K562 (cell line): ENCODE data around the gene RPS6KA2. TPM values are rescaled to one million over a fixed set of nuclear protein-coding genes. Genes with fewer than 3 reads are reported as not detected.

Experiments used
- ARID3A ChIP-seq: IDR thresholded peaks from 2 replicates; pipeline ENCODE4 v1.6.1; 2012; ENCODE audit warnings: low read depth, low read length, improper control_type of control experiment, borderline replicate concordance
- CBFA2T2 ChIP-seq: fragments of 450-650 bp; conservative IDR thresholded peaks from 2 replicates; pipeline ENCODE4 v1.6.1; 2017; ENCODE audit warnings: mild to moderate bottlenecking
- CXXC5 ChIP-seq: fragments of 250-450 bp; sonication (Bioruptor Pico); IDR thresholded peaks from 2 replicates; pipeline ENCODE4 v1.8.0; 2022; ENCODE audit warnings: inconsistent platforms, mild to moderate bottlenecking, moderate library complexity
- ETV5 ChIP-seq: sonication (generic); formaldehyde crosslinking; IDR thresholded peaks from 2 replicates; pipeline ENCODE4 v1.4.0; 2020; ENCODE audit warnings: low read depth, mild to moderate bottlenecking, missing genetic modification reagents
- GABPB1 ChIP-seq: sonication (generic); formaldehyde crosslinking; IDR thresholded peaks from 2 replicates; pipeline ENCODE4 v1.8.0; 2022; ENCODE audit warnings: mild to moderate bottlenecking, missing genetic modification reagents
- HDAC1 ChIP-seq, 2 experiments: fragments of 450-650 bp; IDR thresholded peaks; 2 replicates each; pipeline ENCODE4 v1.6.1; 2016 to 2017; ENCODE audit warnings: inconsistent platforms in 1 of 2, mild to moderate bottlenecking in 1 of 2, moderate library complexity in 1 of 2
- HES1 ChIP-seq: fragments of 450-650 bp; IDR thresholded peaks from 2 replicates; pipeline ENCODE4 v1.6.1; 2016; ENCODE audit warnings: low read depth, mild to moderate bottlenecking, moderate library complexity
- IRF2 ChIP-seq: sonication (generic); formaldehyde crosslinking; IDR thresholded peaks from 2 replicates; pipeline ENCODE4 v1.8.1; 2022; ENCODE audit warnings: mild to moderate bottlenecking, missing genetic modification reagents
- KAT7 ChIP-seq: sonication (generic); formaldehyde crosslinking; IDR thresholded peaks from 2 replicates; pipeline ENCODE4 v1.8.0; 2022; ENCODE audit warnings: missing genetic modification reagents, mild to moderate bottlenecking, borderline replicate concordance
- MECOM ChIP-seq: fragments of 250-450 bp; sonication (Bioruptor Pico); IDR thresholded peaks from 2 replicates; pipeline ENCODE4 v1.8.0; 2022; ENCODE audit warnings: inconsistent platforms
- MTA2 ChIP-seq: fragments of 450-650 bp; IDR thresholded peaks from 2 replicates; pipeline ENCODE4 v1.6.1; 2016; ENCODE audit warnings: low read depth
- NCOA2 ChIP-seq, 2 experiments: fragments of 450-650 bp; IDR thresholded peaks; 2 replicates each; pipeline ENCODE4 v1.6.1; 2018; ENCODE audit warnings: mild to moderate bottlenecking in 2 of 2, moderate library complexity in 1 of 2; ENCODE audit not compliant: partially characterized antibody in 2 of 2
- NR2F6 ChIP-seq: fragments of 450-650 bp; formaldehyde crosslinking; IDR thresholded peaks from 2 replicates; pipeline ENCODE4 v1.4.0; 2020; ENCODE audit warnings: mild to moderate bottlenecking
- NR4A1 ChIP-seq, 2 experiments: fragments of 250-450 bp in 1 of 2; fragments of 450-650 bp in 1 of 2; sonication (Bioruptor Pico) in 1 of 2; IDR thresholded peaks; 2 replicates each; pipeline versions ENCODE4 v1.4.0 to v1.6.1; 2016 to 2020; ENCODE audit warnings: mild to moderate bottlenecking in 2 of 2, missing compliant biosample characterization in 1 of 2, missing genetic modification characterization in 1 of 2, moderate library complexity in 1 of 2
- PHB ChIP-seq: fragments of 250-450 bp; sonication (Bioruptor Pico); IDR thresholded peaks from 2 replicates; pipeline ENCODE4 v1.5.0; 2021
- RFX7 ChIP-seq: fragments of 250-450 bp; sonication (Bioruptor Pico); IDR thresholded peaks from 2 replicates; pipeline ENCODE4 v1.5.1; 2021; ENCODE audit warnings: mild to moderate bottlenecking
- SAFB2 ChIP-seq: fragments of 200-400 bp; formaldehyde crosslinking; IDR thresholded peaks from 2 replicates; pipeline ENCODE4 v1.6.1; 2018; ENCODE audit warnings: borderline replicate concordance, low read length, low read depth, moderate library complexity; ENCODE audit not compliant: severe bottlenecking
- XRCC4 ChIP-seq: IDR thresholded peaks from one replicate; pipeline ENCODE4 v1.6.1; 2011; ENCODE audit not compliant: insufficient read depth, insufficient read length; ENCODE audit errors: extremely low read depth
- ZNF277 ChIP-seq: fragments of 250-450 bp; sonication (Bioruptor Pico); IDR thresholded peaks from 2 replicates; pipeline ENCODE4 v1.8.0; 2022; ENCODE audit warnings: inconsistent platforms, mild to moderate bottlenecking, moderate library complexity, borderline replicate concordance
- ZNF282 ChIP-seq: sonication (generic); formaldehyde crosslinking; IDR thresholded peaks from 2 replicates; pipeline ENCODE4 v1.8.1; 2023; ENCODE audit warnings: missing genetic modification reagents
- ZNF561 ChIP-seq: fragments of 450-650 bp; formaldehyde crosslinking; conservative IDR thresholded peaks from 2 replicates; pipeline ENCODE4 v1.4.0; 2020; ENCODE audit warnings: mild to moderate bottlenecking, moderate library complexity
- ZNF76 ChIP-seq: fragments of 250-450 bp; sonication (Bioruptor Pico); IDR thresholded peaks from 2 replicates; pipeline ENCODE4 v1.4.0; 2020; ENCODE audit warnings: mild to moderate bottlenecking, moderate library complexity, borderline replicate concordance
- ZNF785 ChIP-seq: fragments of 250-450 bp; sonication (Bioruptor Pico); IDR thresholded peaks from 2 replicates; pipeline ENCODE4 v1.4.0; 2020; ENCODE audit warnings: mild to moderate bottlenecking
- polyA plus RNA-seq, 8 experiments: library from polyadenylated mRNA; depleted of rRNA in 4 of 8; stranded (reverse) in 5 of 8; unstranded in 3 of 8; fragments of >200 nt; fragmentation: Nextera tagmentation in 2 of 8; fragmentation: Illumina TruSeq in 1 of 8; extraction: Ambion mirVana in 2 of 8; extraction: Trizol in 1 of 8; gene quantifications; 2 replicates each; pipeline versions ENCODE4 v1.2.1 to v1.2.3, GENCODE V29; 2011 to 2014; ENCODE audit warnings: inconsistent platforms in 1 of 8, missing spikeins in 1 of 8
- total RNA-seq, 7 experiments: library from RNA; depleted of rRNA in 6 of 7; stranded (reverse); fragments of >200 nt in 6 of 7; fragmentation: Illumina TruSeq in 2 of 7; extraction: Trizol in 2 of 7; gene quantifications; 2 replicates each; pipeline versions ENCODE4 v1.2.1 to v1.2.3, GENCODE V29; 2011 to 2021; ENCODE audit warnings: low replicate concordance in 1 of 7

RPS6KA2 gene
- total and polyA plus RNA-seq, 9 of the 15 experiments (the other 6 are each of a cell fraction or from before 2014, with no cell fraction given), result 0.29 to 1.00 (median 0.53) TPM

GRCh38 chr6:166381733-166382499 lies 245.1 kb downstream of the RPS6KA2 start (continued):
- no peak for TF ChIP-seq ZNF76 (CRISPR knock-in tag)
- TF ChIP-seq GABPB1 (CRISPR knock-in tag), result peak; percentile 70
- TF ChIP-seq NR4A1 (CRISPR knock-in tag; IDR thresholded peaks at IDR 0.05), result no peak
- TF ChIP-seq NR4A1 (tag; IDR thresholded peaks at IDR 0.05), result no peak
- peak; percentile 84 for TF ChIP-seq CXXC5 (CRISPR knock-in tag)
- TF ChIP-seq HES1, result no peak
- no peak for TF ChIP-seq RFX7
- TF ChIP-seq ZNF785, result no peak
- TF ChIP-seq ARID3A, result no peak
- TF ChIP-seq ETV5 (CRISPR knock-in tag), result peak; percentile 61; the same call in 1 of the 2 replicates
- no peak for TF ChIP-seq MECOM (CRISPR knock-in tag)
- no peak for TF ChIP-seq ZNF282 (CRISPR knock-in tag)
- TF ChIP-seq PHB (CRISPR knock-in tag), result no peak
- TF ChIP-seq XRCC4, result no peak
- peak in 1 of 2 experiments; percentile 71; a peak in 1 of 4 replicates for TF ChIP-seq HDAC1 (IDR thresholded peaks at IDR 0.05)
- no peak for TF ChIP-seq ZNF277
- TF ChIP-seq KAT7, result no peak
- TF ChIP-seq MTA2, result no peak
- TF ChIP-seq CBFA2T2, result no peak
- TF ChIP-seq IRF2, result no peak
- TF ChIP-seq SAFB2, result no peak
- TF ChIP-seq NR2F6, result no peak
- TF ChIP-seq ZNF561 (CRISPR knock-in tag), result no peak
- TF ChIP-seq NCOA2 (IDR thresholded peaks at IDR 0.05; ENCODE audit: partially characterized antibody in 2 of 2), result no peak
